MM.1S (cell line): ENCODE data around the gene LRIF1.

Source experiments
- CTCF ChIP-seq: fragments of 300-600 bp; sonication (generic); IDR thresholded peaks from 2 replicates; pipeline ENCODE4 v1.5.1; 2016; ENCODE audit warnings: antibody characterized with exemption, low read length, mixed read lengths
- EZH2 ChIP-seq: fragments of 300-600 bp; sonication (generic); optimal IDR thresholded peaks from 2 replicates; pipeline ENCODE3; 2017; ENCODE audit warnings: low read depth, mild to moderate bottlenecking, antibody characterized with exemption, low read length, mixed read lengths
- EZH2phosphoT487 ChIP-seq: fragments of 300-600 bp; sonication (generic); IDR thresholded peaks from 2 replicates; pipeline ENCODE4 v1.6.1; 2018; ENCODE audit warnings: antibody characterized with exemption, low read length

- no peak for TF ChIP-seq CTCF
- no peak for TF ChIP-seq EZH2phosphoT487
- no peak for TF ChIP-seq EZH2
Measured at GRCh38 chr1:110964455-110964903, 757 bp upstream of the LRIF1 start.
